Activated B cell treated with CpG ODN at 0.5 μM for 24 hours (primary cell): ENCODE results near the gene NDUFC2. TPM values are rescaled to one million over a fixed set of nuclear protein-coding genes. Genes with fewer than 3 reads are reported as not detected.

Experiments used
- ATAC-seq: fragments of 200-7000 bp; cut with Tn5 transposase; one replicate; pipeline ENCODE4 v1.10.0; 2021; ENCODE audit warnings: low read depth, mild to moderate bottlenecking, moderate library complexity
- CTCF ChIA-PET: fragments of 350-600 bp; sonication (Branson Sonifier 250); formaldehyde crosslinking; loops from one replicate; lab custom pipeline; 2021; ENCODE audit warnings: antibody characterized with exemption; lab: Charles Lee
- POLR2A ChIA-PET: fragments of 350-600 bp; sonication (Branson Sonifier 250); formaldehyde crosslinking; loops from one replicate; lab custom pipeline; 2021; ENCODE audit warnings: antibody characterized with exemption; lab: Charles Lee
- DNase-seq: peaks from one replicate; pipeline ENCODE4 v3.0.0; 2022
- H3K27ac Mint-ChIP-seq: one replicate; pipeline ENCODE4 v1.8.0; 2020; ENCODE audit warnings: mixed read lengths
- H3K27me3 Mint-ChIP-seq: one replicate; pipeline ENCODE4 v1.8.0; 2021; ENCODE audit warnings: mixed read lengths
- H3K36me3 Mint-ChIP-seq: one replicate; pipeline ENCODE4 v1.8.0; 2021; ENCODE audit warnings: low read depth, mixed read lengths
- H3K4me1 Mint-ChIP-seq: one replicate; pipeline ENCODE4 v1.8.0; 2021; ENCODE audit warnings: mixed read lengths
- H3K4me3 Mint-ChIP-seq: one replicate; pipeline ENCODE4 v1.8.0; 2020; ENCODE audit warnings: mild to moderate bottlenecking, mixed read lengths
- H3K9me3 Mint-ChIP-seq: one replicate; pipeline ENCODE4 v1.8.0; 2020; ENCODE audit warnings: mixed read lengths
- CTCF ChIP-seq: fragments of 200-600 bp; IDR thresholded peaks from one replicate; pipeline ENCODE4 v1.8.0; 2022; ENCODE audit warnings: antibody characterized with exemption, mild to moderate bottlenecking
- intact Hi-C: fragments of 100-400 bp; cut with micrococcal nuclease; formaldehyde crosslinking; loops from one replicate; pipeline ENCODE4 v1.15.1; 2024
- total RNA-seq: library from RNA; stranded (reverse); gene quantifications from 2 replicates; pipeline ENCODE4 v1.2.3, GENCODE V29; 2022

Gene NDUFC2
- total RNA-seq, 1 donor from 2014 or later = 88.4 TPM

GRCh38 chr11:78020246-78020645 is 59.4 kb downstream of the NDUFC2 start:
- ChIA-PET CTCF (no interaction called here), POLR2A (no interaction called here)
- TF ChIP-seq CTCF = no peak
- no peaks in the 10 kb centered on the region for H3K9me3 Mint-ChIP-seq
- no peaks in the 10 kb centered on the region for H3K36me3 Mint-ChIP-seq
- H3K4me1 Mint-ChIP-seq = peaks cover 3% of the 10 kb centered on the region
- DNase-seq = no peak
- H3K4me3 Mint-ChIP-seq = no peak overlapping the region
- intact Hi-C loops = no loop called here
- ATAC-seq = no peak
- peaks cover 23% of the 10 kb centered on the region for H3K27me3 Mint-ChIP-seq
- no peak overlapping the region for H3K27ac Mint-ChIP-seq

GRCh38 chr11:78019808-78020207 is 59.9 kb downstream of the NDUFC2 start:
- ATAC-seq (no peak), DNase-seq (no peak)
- Mint-ChIP-seq H3K36me3 (no peaks in the 10 kb centered on the region), H3K27me3 (peaks cover 25% of the 10 kb centered on the region), H3K4me1 (peaks cover 3% of the 10 kb centered on the region), H3K4me3 (no peak overlapping the region), H3K9me3 (no peaks in the 10 kb centered on the region), H3K27ac (no peak overlapping the region)
- ChIA-PET CTCF (no interaction called here), POLR2A (no interaction called here)
- intact Hi-C loops = no loop called here
- TF ChIP-seq CTCF = no peak

Other genes with a start within 250 kb of the NDUFC2 start
- gene INTS4, start 85.2 kb downstream of the NDUFC2 start, total RNA-seq = 61.8 and 62.3 TPM in 2 replicates
- gene KCTD14, start 56.6 kb downstream of the NDUFC2 start, total RNA-seq = 0.20 and 0.22 TPM in 2 replicates
- gene THRSP, start 16.0 kb downstream of the NDUFC2 start, total RNA-seq = not detected in 2 replicates
- gene ALG8, start 59.8 kb upstream of the NDUFC2 start, total RNA-seq = 42.8 and 46.0 TPM in 2 replicates
- gene KCTD21, start 108.8 kb upstream of the NDUFC2 start, total RNA-seq = 3.2 and 3.5 TPM in 2 replicates
- 3.5 and 4.9 TPM in 2 replicates for gene USP35, start 109.1 kb upstream of the NDUFC2 start, total RNA-seq